Measurements from ENCODE around the gene IFNGR2. TPM values are rescaled to one million over a fixed set of nuclear protein-coding genes. Genes with fewer than 3 reads are reported as not detected.

IFNGR2 gene
- total and polyA plus RNA-seq, 2 of the 13 experiments (the other 11 are each of a cell fraction or from before 2014, with no cell fraction given), result 61.3 to 117 TPM

GRCh38 chr21:33479679-33480480, 76.7 kb downstream of the IFNGR2 start, which contains the start of gene TMEM50B (continued):
- TF ChIP-seq CHD2 (IDR thresholded peaks at IDR 0.05; ENCODE audit: low read depth, low read length) (peak; percentile 80), ZNF10 (CRISPR knock-in tag; IDR thresholded peaks at IDR 0.05; ENCODE audit: borderline replicate concordance, low read depth) (no peak), PPARG (CRISPR knock-in tag; conservative IDR thresholded peaks at IDR 0.05) (no peak), ZFP1 (CRISPR knock-in tag; IDR thresholded peaks at IDR 0.05) (no peak), HHEX (CRISPR knock-in tag; IDR thresholded peaks at IDR 0.05) (no peak), AGO1 (IDR thresholded peaks at IDR 0.05; ENCODE audit: low read depth, low read length, poor library complexity, severe bottlenecking) (no peak), HOMEZ (CRISPR knock-in tag; IDR thresholded peaks at IDR 0.05; ENCODE audit: low read depth) (0 out of 2 replicates have a peak, but pooled peaks have one; percentile 9), MXI1 (IDR thresholded peaks at IDR 0.05; ENCODE audit: borderline replicate concordance, low read depth, low read length) (peak; percentile 58; the same call in 1 of the 3 replicates), REST (IDR thresholded peaks at IDR 0.05; ENCODE audit: borderline replicate concordance in 1 of 2, low read depth in 1 of 2, low read length in 2 of 2) (peak in 1 of 2 experiments; percentile 64; a peak in 1 of 4 replicates), ONECUT2 (CRISPR knock-in tag; IDR thresholded peaks at IDR 0.05) (no peak), HNRNPUL1 (IDR thresholded peaks at IDR 0.05; ENCODE audit: low read depth, low read length) (no peak), MIXL1 (CRISPR knock-in tag; IDR thresholded peaks at IDR 0.05) (no peak), PHF8 (CRISPR knock-in tag; IDR thresholded peaks at IDR 0.05) (peak; percentile 92), ZNF207 (IDR thresholded peaks at IDR 0.05; ENCODE audit: borderline replicate concordance) (no peak), ZNF333 (CRISPR knock-in tag; IDR thresholded peaks at IDR 0.05; ENCODE audit: borderline replicate concordance) (no peak), NFYB (CRISPR knock-in tag; IDR thresholded peaks at IDR 0.05) (peak; percentile 72; the same call in 1 of the 2 replicates), RARA (CRISPR knock-in tag; IDR thresholded peaks at IDR 0.05) (no peak), PLRG1 (conservative IDR thresholded peaks at IDR 0.05) (no peak), STAT5B (CRISPR knock-in tag; IDR thresholded peaks at IDR 0.05) (no peak), ZNF121 (CRISPR knock-in tag; IDR thresholded peaks at IDR 0.05) (no peak), DMAP1 (CRISPR knock-in tag; IDR thresholded peaks at IDR 0.05) (peak; percentile 74), GLI4 (CRISPR knock-in tag; IDR thresholded peaks at IDR 0.05; ENCODE audit: borderline replicate concordance) (no peak), IRF2 (CRISPR knock-in tag; IDR thresholded peaks at IDR 0.05) (peak; percentile 83), ZNF256 (CRISPR knock-in tag; conservative IDR thresholded peaks at IDR 0.05) (peak; percentile 48; the same call in 1 of the 2 replicates), SP2 (CRISPR knock-in tag; IDR thresholded peaks at IDR 0.05) (peak; percentile 77), FOXK1 (CRISPR knock-in tag; IDR thresholded peaks at IDR 0.05; ENCODE audit: borderline replicate concordance, low read depth) (peak; percentile 41; the same call in 1 of the 2 replicates), ZNF580 (CRISPR knock-in tag; IDR thresholded peaks at IDR 0.05; ENCODE audit: borderline replicate concordance, low read depth) (peak; percentile 76), MATR3 (CRISPR knock-in tag; IDR thresholded peaks at IDR 0.05) (0 out of 2 replicates have a peak, but pooled peaks have one; percentile 72)

Measured in HepG2 (cell line).